PC-9 (cell line): ENCODE measurements around the gene EPS8L3.

Experiments used
- EZH2 ChIP-seq: fragments of 200-600 bp; sonication (generic); IDR thresholded peaks from 2 replicates; pipeline ENCODE4 v1.8.0; 2017; ENCODE audit warnings: antibody characterized with exemption, low read depth
- TF ChIP-seq, protein P1 (sequence below): fragments of 200-600 bp; sonication (generic); conservative IDR thresholded peaks from 2 replicates; pipeline ENCODE4 v1.6.1; 2017; ENCODE audit warnings: mixed run types, antibody characterized with exemption, mild to moderate bottlenecking, moderate library complexity

DNA sequence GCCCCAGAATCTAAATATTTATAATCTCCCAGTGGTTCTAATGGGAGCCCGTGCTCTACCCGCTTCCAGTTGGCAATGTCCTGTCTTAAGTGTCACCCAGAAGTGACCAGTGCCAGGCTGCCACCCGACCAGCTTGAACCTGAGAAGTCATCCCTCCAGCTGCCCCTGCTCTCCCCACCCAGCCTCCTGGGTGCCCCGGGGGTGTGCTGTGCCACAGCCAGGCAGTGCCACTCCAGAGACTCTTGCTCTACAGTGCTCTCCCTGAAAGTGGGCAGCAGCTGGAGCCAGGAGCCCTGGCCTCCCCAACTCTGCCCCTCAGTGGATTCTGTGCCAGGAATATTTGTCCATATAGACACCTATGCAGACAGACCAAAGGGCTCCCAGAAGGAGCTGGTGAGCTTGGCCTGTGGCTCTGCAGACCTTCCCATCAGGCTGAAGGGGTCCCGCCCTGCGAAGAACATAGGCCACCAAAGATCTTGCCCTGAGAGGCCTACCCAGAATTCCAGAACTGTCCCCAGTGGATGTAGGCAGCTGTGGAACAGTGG is 9.0 kb upstream of the EPS8L3 start:
- TF ChIP-seq, protein P1, sequence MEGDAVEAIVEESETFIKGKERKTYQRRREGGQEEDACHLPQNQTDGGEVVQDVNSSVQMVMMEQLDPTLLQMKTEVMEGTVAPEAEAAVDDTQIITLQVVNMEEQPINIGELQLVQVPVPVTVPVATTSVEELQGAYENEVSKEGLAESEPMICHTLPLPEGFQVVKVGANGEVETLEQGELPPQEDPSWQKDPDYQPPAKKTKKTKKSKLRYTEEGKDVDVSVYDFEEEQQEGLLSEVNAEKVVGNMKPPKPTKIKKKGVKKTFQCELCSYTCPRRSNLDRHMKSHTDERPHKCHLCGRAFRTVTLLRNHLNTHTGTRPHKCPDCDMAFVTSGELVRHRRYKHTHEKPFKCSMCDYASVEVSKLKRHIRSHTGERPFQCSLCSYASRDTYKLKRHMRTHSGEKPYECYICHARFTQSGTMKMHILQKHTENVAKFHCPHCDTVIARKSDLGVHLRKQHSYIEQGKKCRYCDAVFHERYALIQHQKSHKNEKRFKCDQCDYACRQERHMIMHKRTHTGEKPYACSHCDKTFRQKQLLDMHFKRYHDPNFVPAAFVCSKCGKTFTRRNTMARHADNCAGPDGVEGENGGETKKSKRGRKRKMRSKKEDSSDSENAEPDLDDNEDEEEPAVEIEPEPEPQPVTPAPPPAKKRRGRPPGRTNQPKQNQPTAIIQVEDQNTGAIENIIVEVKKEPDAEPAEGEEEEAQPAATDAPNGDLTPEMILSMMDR: no peak
- TF ChIP-seq EZH2: no peak
